RKO (cell line): ENCODE results near the gene NOL9.

Experiments
- DNase-seq: peaks from one replicate; pipeline ENCODE4 v3.0.0-alpha.2; 2016; ENCODE audit warnings: low spot score

The NOL9 gene

DNA sequence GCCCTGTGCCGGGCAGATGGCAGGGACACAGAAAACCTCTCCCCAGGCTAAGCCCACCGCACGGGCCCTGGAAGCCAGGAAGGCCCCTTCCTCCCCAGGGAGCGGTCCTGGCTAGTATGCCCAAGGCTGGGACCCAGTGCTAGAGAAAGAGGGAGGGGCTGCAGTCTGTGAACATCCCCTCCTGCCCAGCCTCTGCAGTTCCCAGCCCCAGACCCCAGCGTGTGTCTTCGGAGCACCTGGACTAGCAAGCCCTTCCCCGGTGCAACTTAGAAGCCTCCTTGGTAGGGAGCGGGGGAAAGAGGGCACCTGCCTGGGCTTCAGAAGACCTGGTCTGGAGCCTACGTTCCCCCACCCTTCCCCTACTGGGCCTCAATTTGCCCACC, 64.9 kb downstream of the NOL9 start:
- no peak for DNase-seq

GRCh38 chr1:6488602-6489382, 65.5 kb downstream of the NOL9 start:
- no peak for DNase-seq

GRCh38 chr1:6487804-6488484, 66.4 kb downstream of the NOL9 start:
- DNase-seq: no peak

- DNase-seq: peak; percentile 88
These were observed 67.8 kb downstream of the NOL9 start for GRCh38 chr1:6486433-6487011.

- peak; percentile 32 for DNase-seq
These were observed 68.9 kb downstream of the NOL9 start for GRCh38 chr1:6485168-6486101.

DNA sequence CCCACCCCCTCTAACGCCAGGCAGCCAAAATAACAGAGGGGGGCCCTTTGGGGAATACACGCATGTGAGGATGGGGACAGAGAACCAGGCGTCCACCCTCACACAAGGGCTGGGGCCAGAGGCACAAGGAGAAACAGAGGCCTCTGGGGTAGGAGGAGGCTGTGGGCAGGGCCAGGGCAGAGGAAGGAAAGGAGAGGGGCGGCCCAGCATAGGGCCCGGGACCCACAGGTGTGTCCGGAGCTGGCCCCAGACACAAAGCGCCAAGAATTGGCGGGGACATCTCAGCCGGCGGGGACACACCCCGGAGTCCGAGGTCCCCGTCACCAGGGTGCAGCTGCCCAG, 69.5 kb downstream of the NOL9 start:
- DNase-seq: no peak

DNA sequence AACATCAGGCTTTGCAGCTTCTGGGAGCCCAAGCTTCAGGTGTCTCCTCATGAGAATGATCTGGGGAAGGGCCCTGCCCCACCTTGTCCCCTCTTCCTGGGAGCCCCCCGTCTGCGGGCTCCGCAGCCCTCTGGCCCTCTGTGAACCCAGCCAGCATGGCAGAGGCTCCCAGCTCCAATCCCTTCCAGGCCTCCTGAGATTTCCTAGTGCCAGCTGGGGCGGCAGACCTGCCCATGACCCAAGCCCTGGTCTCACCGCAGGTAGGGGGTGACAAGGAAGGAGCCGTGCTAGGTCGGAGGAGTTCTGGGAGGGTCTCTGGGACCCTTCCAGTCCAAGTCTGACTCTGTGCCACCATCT, 70.6 kb downstream of the NOL9 start:
- no peak for DNase-seq

DNA sequence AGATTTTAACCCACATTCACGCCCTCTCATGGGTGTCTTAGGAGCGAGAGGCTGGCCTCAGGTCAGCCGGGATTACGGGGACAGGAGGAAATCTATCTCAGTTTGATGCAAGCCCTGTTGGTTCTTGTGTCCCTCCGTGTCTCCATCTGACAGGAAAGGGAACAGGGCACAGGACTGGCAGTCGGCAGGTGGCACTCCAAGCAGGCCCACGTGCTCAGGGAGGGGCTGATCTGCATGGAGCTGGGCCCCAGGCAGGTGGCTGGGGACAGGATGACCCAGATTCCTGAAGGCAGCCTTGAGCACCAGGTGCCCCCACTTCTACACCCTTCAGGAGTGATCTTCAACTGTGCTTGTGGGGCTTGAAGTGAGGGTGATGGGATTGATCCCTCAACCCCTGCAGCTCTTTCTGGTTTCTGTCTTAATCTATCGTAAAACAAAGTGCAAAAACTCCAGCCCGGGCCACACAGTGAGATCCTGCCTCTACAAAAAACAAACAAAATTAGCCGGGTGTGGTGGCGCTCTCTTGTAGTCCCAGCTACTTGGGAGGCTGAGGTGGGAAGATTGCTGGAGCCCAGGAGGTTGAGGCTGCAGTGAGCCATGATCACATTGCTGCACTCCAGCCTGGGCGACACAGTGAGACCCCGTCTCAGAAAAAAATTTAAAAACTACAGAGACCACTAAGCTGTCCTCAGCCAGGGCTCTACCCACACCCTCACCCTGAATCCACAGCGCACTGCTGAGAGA, 71.1 kb downstream of the NOL9 start:
- no peak for DNase-seq

- DNase-seq: no peak
These were observed 72.5 kb downstream of the NOL9 start for GRCh38 chr1:6481820-6482219.

DNA sequence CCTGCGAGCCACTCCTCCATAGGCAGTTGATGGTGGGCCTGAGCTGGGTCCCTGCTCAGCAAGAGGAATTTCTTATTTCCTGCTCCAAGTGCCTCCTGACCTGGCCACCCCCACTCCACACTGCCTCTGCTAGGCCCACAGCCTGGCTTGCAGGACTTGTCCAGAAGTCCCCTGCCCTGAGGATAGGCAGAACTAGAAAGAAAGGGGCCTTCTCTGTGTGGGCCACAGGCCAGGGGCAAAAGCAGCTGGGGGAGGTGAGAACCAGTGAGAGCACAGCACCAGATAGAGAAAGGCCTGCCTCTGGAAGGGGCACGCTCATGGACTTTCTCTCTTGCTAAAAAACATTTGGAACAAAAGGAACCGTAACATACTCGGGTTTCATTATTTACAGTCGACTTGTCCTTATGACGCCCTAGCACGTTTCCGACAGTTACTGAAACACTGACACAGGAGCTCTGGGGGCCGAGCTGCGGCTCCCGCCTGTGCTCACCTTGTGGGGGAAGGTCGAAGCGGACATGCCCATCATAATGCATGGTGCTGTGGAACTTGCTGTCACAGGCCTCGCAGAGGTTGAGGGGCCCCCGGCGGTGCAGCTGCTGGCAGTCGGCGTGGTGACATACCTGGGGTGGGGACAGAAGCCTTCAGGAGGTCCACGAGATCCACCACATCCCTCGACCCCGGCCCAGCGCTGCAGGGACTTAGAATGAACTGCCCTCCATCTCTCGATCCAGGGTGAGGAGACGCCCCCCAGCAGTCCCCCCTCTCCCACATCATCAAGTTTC, 77.1 kb downstream of the NOL9 start:
- no peak for DNase-seq

GRCh38 chr1:6476483-6476882, 77.8 kb downstream of the NOL9 start:
- no peak for DNase-seq

GRCh38 chr1:6475381-6476133, 78.8 kb downstream of the NOL9 start:
- no peak for DNase-seq

DNA sequence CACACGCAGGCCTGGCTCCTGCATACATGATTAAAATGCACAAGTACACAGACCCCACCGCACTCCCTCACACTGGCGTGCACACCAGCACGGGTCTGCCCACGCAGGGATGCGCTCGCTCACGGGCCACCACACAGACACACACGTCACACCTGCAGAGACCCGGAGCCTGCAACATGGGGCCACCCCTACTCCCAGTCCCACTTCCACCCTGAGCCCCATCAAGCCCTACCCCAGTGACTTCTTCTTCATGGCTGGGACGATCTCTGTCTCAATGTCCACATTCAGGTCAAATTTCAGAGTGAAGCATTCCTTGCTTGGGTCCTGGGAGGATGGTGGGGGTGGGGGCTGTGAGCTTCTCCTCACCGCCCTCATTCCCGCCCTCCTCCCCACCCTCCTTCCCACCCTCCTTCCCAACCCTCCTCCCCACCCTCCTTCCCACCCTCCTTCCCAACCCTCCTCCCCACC, 79.5 kb downstream of the NOL9 start:
- no peak for DNase-seq

DNA sequence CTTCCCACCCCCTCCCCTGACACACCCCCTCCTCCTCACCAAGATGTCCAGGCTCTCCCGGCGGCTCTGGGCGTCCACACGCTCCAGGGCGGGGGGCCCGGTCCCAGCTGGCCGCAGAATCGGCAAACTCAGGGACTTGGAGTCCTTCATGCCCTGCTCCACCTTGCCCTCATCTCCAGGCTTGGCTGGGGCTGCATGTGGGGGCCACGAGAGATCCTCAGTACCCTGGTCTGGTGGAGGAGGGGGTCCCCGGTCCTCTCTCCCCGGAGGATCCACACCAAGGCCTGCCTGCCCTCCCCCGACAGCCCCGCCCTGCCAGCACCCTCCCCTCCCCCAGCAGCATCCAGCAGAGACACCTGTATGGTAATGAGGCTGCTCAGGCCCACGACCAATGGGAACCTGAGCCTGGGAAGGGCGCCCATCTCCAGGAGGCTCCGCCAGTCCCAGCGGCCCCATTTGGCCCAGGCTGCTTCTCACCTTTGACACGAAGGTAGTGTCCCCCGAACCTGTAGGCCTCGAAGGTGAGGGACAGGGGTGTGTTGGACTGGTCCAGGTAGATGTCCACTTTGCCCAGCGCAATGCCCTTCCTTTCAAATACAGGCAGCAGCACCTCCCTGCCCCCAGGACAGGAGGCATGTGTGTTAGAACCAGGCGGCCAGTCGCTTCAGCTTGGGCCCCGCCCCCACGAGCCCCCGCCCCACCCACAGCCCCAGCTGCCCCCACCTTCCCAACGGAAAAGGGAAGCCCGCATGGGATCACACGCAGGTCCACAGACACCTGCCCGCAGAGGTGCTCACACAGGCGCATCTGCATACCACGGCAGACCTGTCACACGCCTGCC, 80.1 kb downstream of the NOL9 start:
- no peak for DNase-seq

DNA sequence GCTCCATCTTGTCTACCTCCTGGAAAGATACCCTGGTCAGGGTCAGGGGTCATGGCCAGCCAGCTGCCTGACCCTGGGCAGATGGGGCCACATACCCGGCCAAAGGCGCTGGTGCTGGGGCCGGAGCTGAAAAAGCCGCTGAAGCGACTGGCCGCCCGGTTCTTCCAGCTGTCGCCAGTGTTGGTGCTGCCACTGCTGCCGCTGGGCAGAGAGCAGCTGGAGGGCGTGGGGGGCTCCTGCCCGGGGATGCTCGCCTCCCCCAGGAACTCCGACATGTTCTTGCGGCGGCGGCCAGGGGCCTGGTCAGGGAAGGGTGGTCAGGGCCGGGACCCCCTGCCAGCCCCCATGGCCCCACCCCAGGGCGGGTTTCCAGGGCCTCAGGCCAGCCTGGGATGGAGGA, 81.2 kb downstream of the NOL9 start:
- no peak for DNase-seq

- DNase-seq: no peak
These were observed 81.9 kb downstream of the NOL9 start for GRCh38 chr1:6472391-6472790.

DNA sequence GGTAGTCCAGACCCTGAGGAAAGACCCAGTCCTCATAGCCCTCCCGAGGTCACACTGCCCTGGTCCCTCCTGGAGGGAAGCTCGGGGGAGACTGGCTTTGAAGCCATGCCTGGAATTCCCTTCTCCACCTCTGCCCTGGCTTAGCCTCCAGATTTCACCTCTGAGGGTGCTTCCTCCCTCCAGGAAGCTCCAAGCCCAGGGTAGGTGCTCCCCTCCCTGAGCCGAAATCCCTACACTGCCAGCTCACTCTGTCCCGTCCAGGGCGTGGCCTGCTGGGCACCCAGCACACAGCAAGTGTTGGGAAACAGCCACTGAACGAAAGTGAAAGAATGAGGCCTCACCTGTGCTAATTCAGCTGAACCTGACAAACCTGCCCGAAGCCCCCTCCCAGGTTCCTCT, 82.3 kb downstream of the NOL9 start:
- DNase-seq: no peak
